ENCODE data around the gene PTPRA.

GRCh38 chr20:2835331-2835796 is 37.9 kb upstream of the PTPRA start:
- TF ChIP-seq POLR2AphosphoS5 (IDR thresholded peaks at IDR 0.05; ENCODE audit: low read depth, low read length) = no peak
- TF ChIP-seq TAF1 (IDR thresholded peaks at IDR 0.05; ENCODE audit: borderline replicate concordance, low read depth, low read length) = no peak

Measured in GM12892 (cell line).